Caco-2 (cell line): ENCODE measurements around the gene PP2D1. TPM values are rescaled to one million over a fixed set of nuclear protein-coding genes. Genes with fewer than 3 reads are reported as not detected.

Source experiments
- BruUV-seq: library from RNA; stranded (reverse); fragments of 400-500 nt; replicated peaks from 2 replicates; lab custom pipeline; 2021; lab: Mats Ljungman, UMichigan
- CTCF ChIA-PET: fragments of 300-600 bp; sonication (Branson Sonifier 250); formaldehyde crosslinking; loops from one replicate; lab custom pipeline; 2022; ENCODE audit warnings: antibody characterized with exemption; lab: Charles Lee
- POLR2A ChIA-PET: fragments of 300-600 bp; sonication (Branson Sonifier 250); formaldehyde crosslinking; loops from one replicate; lab custom pipeline; 2022; ENCODE audit warnings: antibody characterized with exemption; lab: Charles Lee
- DNase-seq, 2 experiments: peaks; one replicate each; pipeline versions ENCODE4 v3.0.0 to v3.0.0-alpha.2; 2020 to 2022
- H3K27me3 ChIP-seq: replicated peaks from 2 replicates; pipeline ENCODE4 v1.6.0; 2011; ENCODE audit warnings: low read length; ENCODE audit not compliant: control insufficient read depth, insufficient read depth
- H3K36me3 ChIP-seq: 2 replicates; pipeline ENCODE4 v1.5.1; 2011; ENCODE audit warnings: low read length; ENCODE audit not compliant: control insufficient read depth, insufficient read depth
- H3K4me1 ChIP-seq: fragments of 250-450 bp; sonication (Bioruptor Pico); 2 replicates; pipeline ENCODE4 v1.5.1; 2020; ENCODE audit warnings: mild to moderate bottlenecking
- H3K4me3 ChIP-seq: 2 replicates; pipeline ENCODE4 v1.5.1; 2011; ENCODE audit warnings: low read depth, mild to moderate bottlenecking, control low read depth, low read length
- H3K9me3 ChIP-seq: fragments of 250-450 bp; sonication (Bioruptor Pico); 2 replicates; pipeline ENCODE4 v1.5.1; 2020; ENCODE audit warnings: mild to moderate bottlenecking, moderate library complexity
- H3K27ac Mint-ChIP-seq: one replicate; pipeline ENCODE4 v1.8.0; 2022; ENCODE audit warnings: mixed read lengths; ENCODE audit not compliant: unreplicated experiment
- H3K27me3 Mint-ChIP-seq: one replicate; pipeline ENCODE4 v1.8.0; 2022; ENCODE audit warnings: mixed read lengths; ENCODE audit not compliant: insufficient read depth, unreplicated experiment
- H3K36me3 Mint-ChIP-seq: one replicate; pipeline ENCODE4 v1.8.0; 2022; ENCODE audit warnings: mild to moderate bottlenecking, mixed read lengths; ENCODE audit not compliant: insufficient read depth, unreplicated experiment
- H3K4me1 Mint-ChIP-seq: one replicate; pipeline ENCODE4 v1.8.0; 2022; ENCODE audit warnings: low read depth, mixed read lengths; ENCODE audit not compliant: unreplicated experiment
- H3K4me3 Mint-ChIP-seq: one replicate; pipeline ENCODE4 v1.8.0; 2022; ENCODE audit warnings: mild to moderate bottlenecking, moderate library complexity, mixed read lengths; ENCODE audit not compliant: unreplicated experiment
- H3K9me3 Mint-ChIP-seq: one replicate; pipeline ENCODE4 v1.8.0; 2022; ENCODE audit warnings: mixed read lengths; ENCODE audit not compliant: unreplicated experiment
- CTCF ChIP-seq, 2 experiments: fragments of 200-600 bp in 1 of 2; IDR thresholded peaks; 1 replicate in 1 of 2; 2 replicates in 1 of 2; pipeline versions ENCODE4 v1.5.1 to v1.8.0; 2011 to 2022; ENCODE audit warnings: antibody characterized with exemption in 1 of 2, control low read depth in 1 of 2, inconsistent platforms in 1 of 2, low read depth in 1 of 2, low read length in 1 of 2, mild to moderate bottlenecking in 1 of 2, moderate library complexity in 1 of 2; ENCODE audit not compliant: insufficient read depth in 1 of 2, severe bottlenecking in 1 of 2, unreplicated experiment in 1 of 2
- intact Hi-C: fragments of 100-400 bp; cut with micrococcal nuclease; formaldehyde crosslinking; loops from one replicate; pipeline ENCODE4 v1.10.0; 2022; ENCODE audit not compliant: unreplicated experiment
- total RNA-seq: library from RNA; stranded (reverse); gene quantifications from 2 replicates; pipeline ENCODE4 v1.2.3, GENCODE V29; 2022

PP2D1 gene
- total RNA-seq, 1 experiment from 2014 or later, result not detected

DNA sequence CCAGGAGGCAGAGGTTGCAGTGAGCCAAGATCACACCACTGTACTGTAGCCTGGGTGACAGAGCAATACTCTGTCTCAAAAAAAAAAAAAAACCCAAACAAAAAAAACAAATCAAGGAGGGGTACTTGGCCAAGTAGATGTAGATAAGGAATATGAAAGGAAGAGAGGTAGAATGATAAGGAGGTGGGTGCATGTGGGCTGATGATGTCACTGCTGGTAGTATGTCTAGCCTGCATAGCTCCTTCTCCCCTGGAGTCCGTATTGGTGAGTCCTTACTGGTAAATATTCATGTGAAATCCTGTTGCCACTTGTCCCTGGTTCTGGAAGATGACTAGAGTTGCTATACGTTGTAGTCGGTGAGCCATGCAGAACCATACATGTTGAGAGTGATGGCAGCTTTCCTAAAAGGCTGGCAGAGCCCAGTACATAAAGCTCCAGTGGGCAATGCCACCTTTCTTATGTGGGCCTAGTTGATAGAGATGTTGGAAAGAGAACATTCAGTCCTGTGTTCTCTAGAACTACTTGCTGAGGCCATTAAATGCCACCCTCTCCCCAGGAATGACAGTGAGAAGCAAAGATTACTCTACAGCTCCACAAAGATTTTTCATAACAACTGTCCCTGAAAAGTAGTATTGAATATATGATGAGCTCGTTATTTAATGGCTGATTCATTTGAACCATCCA, 39.2 kb upstream of the PP2D1 start:
- no peaks in the 10 kb centered on the region for H3K4me1 ChIP-seq
- no peak for DNase-seq
- Mint-ChIP-seq H3K36me3 (no peaks in the 10 kb centered on the region), H3K9me3 (no peaks in the 10 kb centered on the region), H3K27ac (no peak overlapping the region), H3K4me1 (no peaks in the 10 kb centered on the region), H3K27me3 (no peaks in the 10 kb centered on the region), H3K4me3 (no peak overlapping the region)
- H3K27me3 ChIP-seq, result no peaks in the 10 kb centered on the region
- no peaks in the 10 kb centered on the region for H3K36me3 ChIP-seq
- ChIA-PET POLR2A (no interaction called here), CTCF (interaction anchor here (1.4 kb wide), 1 partner anchor 11 kb away, joined by 3 read pairs; the partner anchor contains the start of gene KAT2B)
- H3K4me3 ChIP-seq, result no peak overlapping the region
- BruUV-seq, result no TSS peak
- TF ChIP-seq CTCF (IDR thresholded peaks at IDR 0.05; ENCODE audit: insufficient read depth in 1 of 2, low read depth in 1 of 2, low read length in 1 of 2, severe bottlenecking in 1 of 2, unreplicated experiment in 1 of 2), result no peak
- intact Hi-C loops, result no loop called here
- no peaks in the 10 kb centered on the region for H3K9me3 ChIP-seq

GRCh38 chr3:20047976-20048883, 36.2 kb upstream of the PP2D1 start:
- Histone ChIP-seq H3K4me3 (no peak overlapping the region), H3K27me3 (no peaks in the 10 kb centered on the region), H3K4me1 (0 out of 2 replicates have a peak, but pooled peaks cover under 1% of the 10 kb centered on the region), H3K9me3 (no peaks in the 10 kb centered on the region), H3K36me3 (no peaks in the 10 kb centered on the region)
- intact Hi-C loops, result no loop called here
- no TSS peak for BruUV-seq
- H3K4me3 Mint-ChIP-seq, result no peak overlapping the region
- ChIA-PET POLR2A (no interaction called here), CTCF (no interaction called here)
- DNase-seq, result no peak
- TF ChIP-seq CTCF (IDR thresholded peaks at IDR 0.05; ENCODE audit: insufficient read depth in 1 of 2, low read depth in 1 of 2, low read length in 1 of 2, severe bottlenecking in 1 of 2, unreplicated experiment in 1 of 2), result no peak
- H3K36me3 Mint-ChIP-seq, result no peaks in the 10 kb centered on the region
- no peaks in the 10 kb centered on the region for H3K27me3 Mint-ChIP-seq
- peaks cover 9% of the 10 kb centered on the region for H3K4me1 Mint-ChIP-seq
- H3K9me3 Mint-ChIP-seq, result no peaks in the 10 kb centered on the region
- no peak overlapping the region for H3K27ac Mint-ChIP-seq

GRCh38 chr3:20047341-20047779, 35.3 kb upstream of the PP2D1 start:
- no peaks in the 10 kb centered on the region for H3K9me3 Mint-ChIP-seq
- ChIA-PET POLR2A (no interaction called here), CTCF (no interaction called here)
- no peak for TF ChIP-seq CTCF (IDR thresholded peaks at IDR 0.05; ENCODE audit: insufficient read depth in 1 of 2, low read depth in 1 of 2, low read length in 1 of 2, severe bottlenecking in 1 of 2, unreplicated experiment in 1 of 2)
- H3K27me3 ChIP-seq, result no peaks in the 10 kb centered on the region
- BruUV-seq, result no TSS peak
- no peak overlapping the region for H3K4me3 ChIP-seq
- intact Hi-C loops, result no loop called here
- no peaks in the 10 kb centered on the region for H3K36me3 ChIP-seq
- H3K4me1 ChIP-seq, result 0 out of 2 replicates have a peak, but pooled peaks cover 3% of the 10 kb centered on the region
- H3K9me3 ChIP-seq, result no peaks in the 10 kb centered on the region
- H3K4me1 Mint-ChIP-seq, result peaks cover 12% of the 10 kb centered on the region
- H3K36me3 Mint-ChIP-seq, result no peaks in the 10 kb centered on the region
- no peak overlapping the region for H3K27ac Mint-ChIP-seq
- H3K4me3 Mint-ChIP-seq, result no peak overlapping the region
- no peaks in the 10 kb centered on the region for H3K27me3 Mint-ChIP-seq
- no peak for DNase-seq
